Dermis blood vessel endothelial cell (primary cell): Measurements from ENCODE around the gene HS2ST1. TPM values are rescaled to one million over a fixed set of nuclear protein-coding genes. Genes with fewer than 3 reads are reported as not detected.

Experiments used
- DNase-seq: peaks from one replicate; pipeline ENCODE4 v3.0.0; 2010
- total RNA-seq: library from RNA; depleted of rRNA; stranded (reverse); fragments of >200 nt; gene quantifications from 2 replicates; pipeline ENCODE4 v1.2.3, GENCODE V29; 2014

The HS2ST1 gene
- total RNA-seq, 1 donor from 2014 or later = 17.7 TPM

- DNase-seq = no peak
These were observed 159.8 kb downstream of the HS2ST1 start for GRCh38 chr1:87074001-87074795.

GRCh38 chr1:87077959-87078639, 163.7 kb downstream of the HS2ST1 start:
- peak; percentile 8 for DNase-seq

- peak; percentile 60 for DNase-seq
These were observed 169.9 kb downstream of the HS2ST1 start for GRCh38 chr1:87084244-87084836.

GRCh38 chr1:87086120-87086519, 171.7 kb downstream of the HS2ST1 start:
- no peak for DNase-seq

- no peak for DNase-seq
These were observed 174.8 kb downstream of the HS2ST1 start for GRCh38 chr1:87089070-87089736.

- DNase-seq = no peak
These were observed 175.4 kb downstream of the HS2ST1 start for GRCh38 chr1:87089823-87090222.

- no peak for DNase-seq
These were observed 177.0 kb downstream of the HS2ST1 start for GRCh38 chr1:87091425-87091824.

GRCh38 chr1:87092846-87093245, 178.4 kb downstream of the HS2ST1 start:
- no peak for DNase-seq

- peak; percentile 23 for DNase-seq
These were observed 178.9 kb downstream of the HS2ST1 start for GRCh38 chr1:87093286-87093685.

- no peak for DNase-seq
These were observed 179.8 kb downstream of the HS2ST1 start for GRCh38 chr1:87094238-87094637.

- DNase-seq = no peak
These were observed 185.8 kb downstream of the HS2ST1 start for GRCh38 chr1:87100271-87100670.

GRCh38 chr1:87103074-87103473, 188.6 kb downstream of the HS2ST1 start:
- no peak for DNase-seq

- DNase-seq = no peak
These were observed 189.7 kb downstream of the HS2ST1 start for GRCh38 chr1:87104140-87104539.

- no peak for DNase-seq
These were observed 190.5 kb downstream of the HS2ST1 start for GRCh38 chr1:87104945-87105344.

- DNase-seq = no peak
These were observed 191.7 kb downstream of the HS2ST1 start for GRCh38 chr1:87106144-87106543.

- DNase-seq = no peak
These were observed 192.4 kb downstream of the HS2ST1 start for GRCh38 chr1:87106867-87107266.

GRCh38 chr1:87108228-87108627, 193.8 kb downstream of the HS2ST1 start:
- DNase-seq = no peak

- DNase-seq = no peak
These were observed 194.5 kb downstream of the HS2ST1 start for GRCh38 chr1:87108814-87109411.

- DNase-seq = no peak
These were observed 197.4 kb downstream of the HS2ST1 start for GRCh38 chr1:87111659-87112371.

GRCh38 chr1:87113313-87113712, 198.9 kb downstream of the HS2ST1 start:
- DNase-seq = no peak

GRCh38 chr1:87115317-87115890, 201.0 kb downstream of the HS2ST1 start:
- DNase-seq = no peak

GRCh38 chr1:87115891-87116290, 201.5 kb downstream of the HS2ST1 start:
- no peak for DNase-seq
